PC-9 (cell line): ENCODE results near the gene TIMM8A. TPM values are rescaled to one million over a fixed set of nuclear protein-coding genes. Genes with fewer than 3 reads are reported as not detected.

Source experiments
- Bru-seq: library from RNA; stranded (reverse); fragments of 400-500 nt; gene quantifications from one replicate; lab custom pipeline; 2021; lab: Mats Ljungman, UMichigan
- BruChase-seq, 2 experiments: library from RNA; stranded (reverse); fragments of 400-500 nt; gene quantifications; one replicate each; lab custom pipeline; 2021; lab: Mats Ljungman, UMichigan
- BruUV-seq: library from RNA; stranded (reverse); fragments of 400-500 nt; replicated peaks from 2 replicates; lab custom pipeline; 2021; lab: Mats Ljungman, UMichigan
- CTCF ChIA-PET: fragments of 300-600 bp; sonication (Branson Sonifier 250); formaldehyde crosslinking; loops from one replicate; lab custom pipeline; 2022; ENCODE audit warnings: antibody characterized with exemption; lab: Charles Lee
- POLR2A ChIA-PET: fragments of 300-600 bp; sonication (Branson Sonifier 250); formaldehyde crosslinking; loops from one replicate; lab custom pipeline; 2022; ENCODE audit warnings: antibody characterized with exemption; ENCODE audit not compliant: unreplicated experiment; lab: Charles Lee
- DNase-seq, 2 experiments: peaks; one replicate each; pipeline versions ENCODE4 v3.0.0 to v3.0.0-alpha.2; 2015 to 2022; ENCODE audit warnings: mixed read lengths in 1 of 2
- H2AFZ ChIP-seq: fragments of 200-600 bp; sonication (generic); 2 replicates; pipeline ENCODE4 v1.8.1; 2017; ENCODE audit warnings: antibody characterized with exemption
- H3F3A ChIP-seq: fragments of 200-600 bp; sonication (generic); 2 replicates; pipeline ENCODE4 v1.8.1; 2017; ENCODE audit warnings: antibody characterized with exemption, mild to moderate bottlenecking, low read depth; ENCODE audit not compliant: insufficient read depth
- H3K27ac ChIP-seq: fragments of 200-600 bp; sonication (generic); 2 replicates; pipeline ENCODE4 v1.6.1; 2016; ENCODE audit warnings: mixed run types
- H3K27me3 ChIP-seq: fragments of 200-600 bp; sonication (generic); 2 replicates; pipeline ENCODE4 v1.6.1; 2016; ENCODE audit warnings: low read depth, mixed run types; ENCODE audit not compliant: insufficient read depth
- H3K36me3 ChIP-seq: fragments of 200-600 bp; sonication (generic); 2 replicates; pipeline ENCODE4 v1.6.1; 2016; ENCODE audit warnings: low read depth, mixed run types
- H3K4me1 ChIP-seq: fragments of 200-600 bp; sonication (generic); replicated peaks from 2 replicates; pipeline ENCODE4 v1.6.1; 2016; ENCODE audit warnings: mixed run types; ENCODE audit not compliant: insufficient read depth
- H3K4me2 ChIP-seq: fragments of 200-600 bp; sonication (generic); 2 replicates; pipeline ENCODE4 v1.6.1; 2017; ENCODE audit warnings: mixed run types
- H3K4me3 ChIP-seq: fragments of 200-600 bp; sonication (generic); 2 replicates; pipeline ENCODE4 v1.6.1; 2016; ENCODE audit warnings: mixed run types
- H3K79me2 ChIP-seq: fragments of 200-600 bp; sonication (generic); 2 replicates; pipeline ENCODE4 v1.6.1; 2017; ENCODE audit warnings: low read depth, mixed run types
- H3K9me2 ChIP-seq: fragments of 200-600 bp; sonication (generic); 2 replicates; pipeline ENCODE4 v1.8.1; 2017; ENCODE audit warnings: mild to moderate bottlenecking; ENCODE audit not compliant: insufficient read depth
- H3K9me3 ChIP-seq: fragments of 200-600 bp; sonication (generic); 2 replicates; pipeline ENCODE4 v1.8.1; 2016; ENCODE audit warnings: low read depth; ENCODE audit not compliant: insufficient read depth
- H4K20me1 ChIP-seq: fragments of 200-600 bp; sonication (generic); 2 replicates; pipeline ENCODE4 v1.8.1; 2017; ENCODE audit not compliant: insufficient read depth
- EZH2 ChIP-seq: fragments of 200-600 bp; sonication (generic); IDR thresholded peaks from 2 replicates; pipeline ENCODE4 v1.8.0; 2017; ENCODE audit warnings: antibody characterized with exemption, low read depth
- intact Hi-C: fragments of 100-400 bp; cut with micrococcal nuclease; formaldehyde crosslinking; loops from one replicate; pipeline ENCODE4 v1.10.0; 2022; ENCODE audit not compliant: unreplicated experiment
- long read RNA-seq: library from polyadenylated mRNA; stranded (forward); transcript quantifications from one replicate; pipeline ENCODE4 v2.0.0, GENCODE V29; 2022
- total RNA-seq: library from RNA; stranded (reverse); gene quantifications from 2 replicates; pipeline ENCODE4 v1.2.3, GENCODE V29; 2021
- TF ChIP-seq, protein P1 (sequence below): fragments of 200-600 bp; sonication (generic); conservative IDR thresholded peaks from 2 replicates; pipeline ENCODE4 v1.6.1; 2017; ENCODE audit warnings: mixed run types, antibody characterized with exemption, mild to moderate bottlenecking, moderate library complexity

The TIMM8A gene, protein sequence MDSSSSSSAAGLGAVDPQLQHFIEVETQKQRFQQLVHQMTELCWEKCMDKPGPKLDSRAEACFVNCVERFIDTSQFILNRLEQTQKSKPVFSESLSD
- 16.5 and 17.6 TPM in 2 replicates for total RNA-seq
- Bru-seq, nascent RNA = percentile 88 among the genes with signal in this experiment
- BruChase-seq, experiment 1, labeled RNA remaining after a 2-hour chase = percentile 89 among the genes with signal in this experiment
- percentile 84 among the genes with signal in this experiment for BruChase-seq, experiment 2, labeled RNA remaining after a 6-hour chase
- long read RNA-seq, transcript TIMM8A-205 (2 exons, 1,194 nt) = major isoform, 16 of 23 reads
- long read RNA-seq, partial matches to known transcripts = 0 of 23 reads
- long read RNA-seq, other reads (novel, unspliced or antisense) = 6 of 23 reads

DNA sequence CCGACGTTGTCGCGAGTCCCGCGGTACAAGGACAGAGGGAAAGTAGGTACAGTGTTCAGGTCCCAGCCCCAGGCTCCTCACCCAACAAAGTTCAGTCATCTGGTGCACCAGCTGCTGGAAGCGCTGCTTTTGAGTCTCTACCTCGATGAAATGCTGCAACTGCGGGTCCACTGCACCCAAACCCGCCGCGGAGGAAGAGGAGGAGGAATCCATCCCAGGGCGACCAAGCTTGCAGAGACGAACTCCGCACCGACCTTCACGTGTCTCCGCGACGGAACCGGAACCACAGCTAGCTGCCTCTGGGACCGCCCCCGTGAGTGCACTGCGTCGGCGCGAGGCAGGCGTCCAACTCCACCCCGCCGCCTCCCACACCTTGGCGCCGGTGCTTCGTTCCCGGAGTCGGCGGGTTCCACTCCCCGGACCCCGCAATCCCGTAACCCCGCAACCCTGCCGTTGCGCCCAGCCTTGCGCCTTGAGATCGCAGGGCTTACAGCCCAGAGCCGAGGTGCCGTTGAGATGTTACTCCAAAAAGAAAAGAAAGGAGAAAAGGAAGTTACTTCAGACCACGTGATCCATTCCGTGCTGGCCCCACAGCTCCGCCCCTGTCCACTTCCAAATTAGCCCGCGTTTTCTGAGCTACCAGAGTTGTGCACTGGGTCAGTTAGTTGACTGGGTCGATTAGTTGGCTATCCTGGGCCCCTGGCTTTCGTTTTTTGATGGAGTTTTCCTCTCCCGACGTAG, at the start of gene TIMM8A:
TSS of gene TIMM8A (minus strand) at position 291 of the 741 bp plus-strand sequence. CDS start at position 213, 78 bp downstream.
- Histone ChIP-seq H3K4me1 (peaks cover 9% of the 10 kb centered on the region; the same call in 1 of the 2 replicates), H4K20me1 (peaks cover 3% of the 10 kb centered on the region; the same call in 1 of the 2 replicates), H3K9me2 (no peaks in the 10 kb centered on the region), H3K27ac (peak within 1 kb of the TSS; percentile 64), H3K4me3 (peak within 1 kb of the TSS; percentile 93), H3K79me2 (peaks cover 35% of the 10 kb centered on the region), H3F3A (no peaks in the 10 kb centered on the region), H2AFZ (peak within 1 kb of the TSS; percentile 95), H3K27me3 (no peaks in the 10 kb centered on the region), H3K4me2 (peak within 1 kb of the TSS; percentile 86), H3K9me3 (no peaks in the 10 kb centered on the region), H3K36me3 (peaks cover 4% of the 10 kb centered on the region; the same call in 1 of the 2 replicates)
- BruUV-seq = TSS peak; percentile 96
- no peak for TF ChIP-seq EZH2
- POLR2A ChIA-PET = interaction anchor here (0.5 kb wide), 1 partner anchor 332 kb away, joined by 8 read pairs; no protein-coding TSS in a partner anchor
- intact Hi-C loops = loop anchor here (5.0 kb wide), 1 partner anchor 44 kb away; the partner anchor contains the start of gene RPL36A
- DNase-seq = peak; percentile 62 to 74
- CTCF ChIA-PET = no interaction called here

DNA sequence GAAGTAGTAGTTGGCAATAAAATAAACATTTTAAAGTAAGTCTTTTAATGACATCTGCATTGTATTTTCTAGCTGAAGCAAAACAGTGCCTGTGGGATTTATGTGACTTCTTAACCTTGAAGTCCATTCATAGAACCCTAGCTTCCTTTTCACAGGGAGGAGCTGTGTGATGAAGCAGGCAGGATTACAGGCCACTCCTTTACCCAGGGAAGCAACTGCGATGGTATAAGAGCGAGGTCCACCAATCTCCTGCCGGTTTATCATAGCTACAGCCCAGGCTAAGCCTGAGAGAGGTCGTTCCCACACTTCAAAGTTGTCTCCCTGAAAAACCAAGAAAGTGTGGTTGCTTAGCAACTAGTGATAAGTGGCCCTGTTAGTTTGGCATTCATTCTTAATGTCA, 49.2 kb upstream of the TIMM8A start:
- Histone ChIP-seq H4K20me1 (peaks cover 14% of the 10 kb centered on the region; the same call in 1 of the 2 replicates), H3K9me3 (no peaks in the 10 kb centered on the region), H3K36me3 (peaks cover 9% of the 10 kb centered on the region; the same call in 1 of the 2 replicates), H3K9me2 (no peaks in the 10 kb centered on the region), H3K4me1 (peaks cover 8% of the 10 kb centered on the region), H3F3A (peaks cover 64% of the 10 kb centered on the region), H2AFZ (no peak overlapping the region), H3K4me3 (no peak overlapping the region), H3K27ac (peak overlapping the region; percentile 19; the same call in 1 of the 2 replicates), H3K4me2 (no peak overlapping the region), H3K27me3 (no peaks in the 10 kb centered on the region), H3K79me2 (peaks cover 11% of the 10 kb centered on the region; the same call in 1 of the 2 replicates)
- ChIA-PET CTCF (no interaction called here), POLR2A (interaction anchor here (0.6 kb wide), 1 partner anchor 552 kb away, joined by 3 read pairs; no protein-coding TSS in a partner anchor)
- intact Hi-C loops = no loop called here
- no peak for TF ChIP-seq EZH2
- TF ChIP-seq, protein P1, sequence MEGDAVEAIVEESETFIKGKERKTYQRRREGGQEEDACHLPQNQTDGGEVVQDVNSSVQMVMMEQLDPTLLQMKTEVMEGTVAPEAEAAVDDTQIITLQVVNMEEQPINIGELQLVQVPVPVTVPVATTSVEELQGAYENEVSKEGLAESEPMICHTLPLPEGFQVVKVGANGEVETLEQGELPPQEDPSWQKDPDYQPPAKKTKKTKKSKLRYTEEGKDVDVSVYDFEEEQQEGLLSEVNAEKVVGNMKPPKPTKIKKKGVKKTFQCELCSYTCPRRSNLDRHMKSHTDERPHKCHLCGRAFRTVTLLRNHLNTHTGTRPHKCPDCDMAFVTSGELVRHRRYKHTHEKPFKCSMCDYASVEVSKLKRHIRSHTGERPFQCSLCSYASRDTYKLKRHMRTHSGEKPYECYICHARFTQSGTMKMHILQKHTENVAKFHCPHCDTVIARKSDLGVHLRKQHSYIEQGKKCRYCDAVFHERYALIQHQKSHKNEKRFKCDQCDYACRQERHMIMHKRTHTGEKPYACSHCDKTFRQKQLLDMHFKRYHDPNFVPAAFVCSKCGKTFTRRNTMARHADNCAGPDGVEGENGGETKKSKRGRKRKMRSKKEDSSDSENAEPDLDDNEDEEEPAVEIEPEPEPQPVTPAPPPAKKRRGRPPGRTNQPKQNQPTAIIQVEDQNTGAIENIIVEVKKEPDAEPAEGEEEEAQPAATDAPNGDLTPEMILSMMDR = no peak
- no peak for DNase-seq
- BruUV-seq = no TSS peak

DNA sequence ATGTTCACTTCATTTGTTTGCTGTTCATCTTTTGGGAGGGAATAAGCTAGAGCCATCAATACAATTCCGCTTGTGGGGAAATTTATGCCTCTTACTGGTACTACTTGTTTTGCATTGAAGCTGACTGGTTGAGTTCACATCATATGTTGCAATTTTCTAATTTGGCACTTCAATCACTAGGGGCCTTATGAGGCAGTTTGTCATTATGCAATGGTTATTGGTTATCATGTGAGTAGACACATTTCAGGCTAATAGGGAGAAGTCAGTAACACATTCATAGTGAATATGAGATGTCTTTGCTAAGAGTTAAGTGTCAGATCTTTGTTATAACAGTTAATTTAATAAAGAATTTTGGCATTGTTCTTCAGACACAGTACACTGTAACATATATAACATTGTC, 47.2 kb upstream of the TIMM8A start:
- no peak for DNase-seq
- Histone ChIP-seq H3K4me3 (no peak overlapping the region), H3K36me3 (peaks cover 25% of the 10 kb centered on the region), H3K9me2 (no peaks in the 10 kb centered on the region), H3K4me2 (no peak overlapping the region), H4K20me1 (peaks cover 14% of the 10 kb centered on the region; the same call in 1 of the 2 replicates), H3K79me2 (peaks cover 30% of the 10 kb centered on the region), H3K27me3 (no peaks in the 10 kb centered on the region), H3K9me3 (no peaks in the 10 kb centered on the region), H3K27ac (no peak overlapping the region), H3K4me1 (peaks cover 17% of the 10 kb centered on the region), H2AFZ (no peak overlapping the region), H3F3A (peaks cover 79% of the 10 kb centered on the region)
- BruUV-seq = no TSS peak
- POLR2A ChIA-PET = interaction anchor here (0.7 kb wide), 1 partner anchor 14 kb away, joined by 3 read pairs; no protein-coding TSS in a partner anchor
- intact Hi-C loops = no loop called here
- no peak for TF ChIP-seq EZH2
- TF ChIP-seq, protein P1 = no peak
- CTCF ChIA-PET = no interaction called here
